GM18861 (cell line): ENCODE data around the gene RNF135.
A peak's percentile ranks its signal among the peaks of the same experiment; 100 is the strongest.
"Not testable (repeated sequence)": the region's sequence is repeated elsewhere in the genome, so short reads cannot be mapped to it uniquely, and the experiment has no call there.

Source experiments
- ATAC-seq: cut with Tn5 transposase; IDR thresholded peaks from one replicate; pipeline ENCODE4 v1.9.1; 2021; ENCODE audit not compliant: unreplicated experiment

Gene RNF135, protein sequence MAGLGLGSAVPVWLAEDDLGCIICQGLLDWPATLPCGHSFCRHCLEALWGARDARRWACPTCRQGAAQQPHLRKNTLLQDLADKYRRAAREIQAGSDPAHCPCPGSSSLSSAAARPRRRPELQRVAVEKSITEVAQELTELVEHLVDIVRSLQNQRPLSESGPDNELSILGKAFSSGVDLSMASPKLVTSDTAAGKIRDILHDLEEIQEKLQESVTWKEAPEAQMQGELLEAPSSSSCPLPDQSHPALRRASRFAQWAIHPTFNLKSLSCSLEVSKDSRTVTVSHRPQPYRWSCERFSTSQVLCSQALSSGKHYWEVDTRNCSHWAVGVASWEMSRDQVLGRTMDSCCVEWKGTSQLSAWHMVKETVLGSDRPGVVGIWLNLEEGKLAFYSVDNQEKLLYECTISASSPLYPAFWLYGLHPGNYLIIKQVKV

DNA sequence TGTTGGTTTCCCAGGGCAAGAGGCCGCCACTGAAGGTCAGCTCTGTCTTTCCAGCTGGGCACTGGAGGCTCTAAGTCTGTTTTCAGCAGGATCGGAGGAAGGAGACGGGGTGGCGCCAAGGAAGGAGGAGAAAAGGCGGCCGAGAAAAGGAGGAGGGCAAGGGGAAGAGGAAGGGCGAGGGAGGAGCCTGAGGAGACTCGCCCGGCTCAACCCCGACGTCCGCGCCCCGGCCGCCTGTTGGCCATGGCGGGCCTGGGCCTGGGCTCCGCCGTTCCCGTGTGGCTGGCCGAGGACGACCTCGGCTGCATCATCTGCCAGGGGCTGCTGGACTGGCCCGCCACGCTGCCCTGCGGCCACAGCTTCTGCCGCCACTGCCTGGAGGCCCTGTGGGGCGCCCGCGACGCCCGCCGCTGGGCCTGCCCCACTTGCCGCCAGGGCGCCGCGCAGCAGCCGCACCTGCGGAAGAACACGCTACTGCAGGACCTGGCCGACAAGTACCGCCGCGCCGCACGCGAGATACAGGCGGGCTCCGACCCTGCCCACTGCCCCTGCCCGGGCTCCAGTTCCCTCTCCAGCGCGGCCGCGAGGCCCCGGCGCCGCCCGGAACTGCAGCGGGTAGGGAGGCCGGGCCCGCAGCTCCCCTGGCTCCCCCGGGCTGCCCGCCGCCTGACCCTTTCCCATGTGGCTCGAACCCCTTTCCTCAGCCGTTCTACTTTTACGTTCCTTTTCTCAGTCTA lies at the start of gene RNF135:
Gene RNF135, plus strand, starts transcription at position 209 of the 737 bp plus-strand sequence. Its CDS starts 35 bp downstream, at position 244.
- ATAC-seq = peak; percentile 54

DNA sequence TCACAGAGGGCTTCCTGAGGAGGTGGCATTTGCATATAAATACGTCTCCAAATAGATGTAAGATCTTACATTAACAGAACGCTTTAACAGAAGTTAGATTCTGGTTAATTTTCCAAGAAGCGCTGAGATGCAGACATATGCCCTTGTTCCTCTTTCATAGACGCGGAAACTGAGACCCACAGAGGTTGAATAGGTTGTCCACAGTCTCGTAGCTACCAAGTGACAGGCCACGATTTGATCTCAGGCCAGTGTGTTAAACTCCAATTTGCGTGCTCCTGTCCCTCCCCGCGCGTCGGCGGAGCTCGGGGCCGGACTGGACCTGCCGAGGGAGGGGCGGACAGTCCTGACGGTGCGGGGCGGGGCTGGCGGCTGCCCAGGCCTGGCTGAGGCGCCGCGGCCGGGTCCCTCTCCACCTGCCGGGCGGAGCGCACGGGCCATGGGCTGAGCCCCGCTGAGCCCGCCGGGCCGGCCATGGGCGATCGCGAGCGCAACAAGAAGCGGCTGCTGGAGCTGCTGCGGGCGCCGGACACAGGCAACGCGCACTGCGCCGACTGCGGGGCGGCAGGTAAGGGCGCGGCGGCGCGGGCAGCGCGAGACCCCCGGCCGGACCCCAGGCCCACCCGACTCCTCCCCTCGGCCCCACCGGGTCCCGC lies 49.2 kb upstream of the RNF135 start, which contains the start of gene ADAP2:
Gene ADAP2, plus strand, starts transcription at position 402 of the 653 bp plus-strand sequence. Its CDS starts 70 bp downstream, at position 472.
- no peak for ATAC-seq

DNA sequence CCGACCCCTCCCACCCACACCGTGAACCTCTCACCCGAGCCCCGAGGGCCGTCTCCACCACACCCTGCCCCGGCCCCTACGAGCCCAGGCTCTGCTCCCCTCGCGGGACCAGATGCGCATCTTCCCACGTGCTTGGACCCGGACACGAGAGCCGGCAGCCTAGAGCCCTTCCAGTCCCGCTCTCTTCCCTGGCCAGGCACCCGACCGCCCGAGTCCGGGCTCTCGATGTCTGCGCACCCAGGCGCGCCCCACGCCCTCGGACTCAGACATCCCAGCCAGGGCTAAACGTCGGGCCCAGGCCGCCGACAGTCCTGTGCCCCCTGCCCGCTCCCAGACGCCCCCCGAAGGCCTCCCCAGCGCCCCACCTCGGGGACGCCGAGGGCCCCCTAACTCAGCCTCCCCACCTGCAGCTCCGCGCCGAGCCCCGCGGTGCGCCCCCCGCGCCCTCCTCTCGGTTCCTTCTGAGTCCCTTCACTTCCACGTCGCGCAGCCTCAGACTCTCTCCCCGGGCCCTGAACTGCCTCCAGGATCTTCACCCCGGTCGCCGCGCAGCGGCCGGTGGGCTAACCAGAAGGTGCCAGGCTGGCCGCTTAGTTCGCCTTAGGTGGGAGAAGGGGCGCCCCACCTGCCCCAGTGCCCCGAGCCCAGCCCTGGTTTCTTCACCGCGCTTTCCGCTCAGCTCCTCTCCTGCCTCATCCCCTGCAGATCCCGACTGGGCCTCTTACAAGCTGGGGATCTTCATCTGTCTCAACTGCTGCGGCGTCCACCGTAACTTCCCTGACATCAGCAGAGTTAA lies 48.4 kb upstream of the RNF135 start:
- no peak for ATAC-seq

DNA sequence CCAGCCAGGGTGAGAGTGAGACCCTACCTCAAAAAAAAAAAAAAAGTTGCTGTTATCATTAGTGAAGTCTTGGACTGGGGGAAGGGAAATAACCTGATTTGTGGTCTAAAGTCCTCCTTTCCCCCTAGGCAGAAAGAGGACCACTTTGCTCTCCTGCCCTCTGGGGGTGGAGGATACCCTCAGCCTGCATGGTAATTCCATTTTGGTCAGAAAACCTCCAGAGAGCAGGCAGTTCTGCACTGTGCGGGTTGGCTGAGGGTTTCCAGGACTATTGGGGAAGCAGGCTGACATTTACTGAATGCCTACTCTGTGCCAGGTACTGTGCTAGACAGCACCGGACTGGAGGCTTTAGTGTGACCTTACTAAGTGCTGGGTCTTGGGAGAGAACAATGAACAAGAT lies 46.5 kb upstream of the RNF135 start:
- no peak for ATAC-seq

DNA sequence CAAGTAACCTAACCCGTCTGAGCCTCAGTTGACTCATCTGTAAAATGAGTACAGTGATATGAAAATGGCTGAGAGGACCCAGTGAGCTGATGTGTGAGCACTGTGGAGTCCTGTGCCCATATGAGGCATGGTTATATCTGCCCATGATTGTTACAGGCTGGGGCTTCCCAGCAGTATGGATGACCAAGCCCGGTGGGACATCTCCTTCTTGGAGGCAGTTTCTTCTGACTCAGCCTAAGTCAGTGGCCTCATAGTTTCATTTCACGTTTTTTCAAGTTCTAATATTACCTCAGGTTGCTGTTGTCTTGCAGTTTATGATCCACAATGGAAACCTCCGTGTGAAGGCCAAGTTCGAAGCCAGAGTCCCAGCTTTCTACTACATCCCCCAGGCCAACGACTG lies 44.3 kb upstream of the RNF135 start:
- ATAC-seq = no peak

DNA sequence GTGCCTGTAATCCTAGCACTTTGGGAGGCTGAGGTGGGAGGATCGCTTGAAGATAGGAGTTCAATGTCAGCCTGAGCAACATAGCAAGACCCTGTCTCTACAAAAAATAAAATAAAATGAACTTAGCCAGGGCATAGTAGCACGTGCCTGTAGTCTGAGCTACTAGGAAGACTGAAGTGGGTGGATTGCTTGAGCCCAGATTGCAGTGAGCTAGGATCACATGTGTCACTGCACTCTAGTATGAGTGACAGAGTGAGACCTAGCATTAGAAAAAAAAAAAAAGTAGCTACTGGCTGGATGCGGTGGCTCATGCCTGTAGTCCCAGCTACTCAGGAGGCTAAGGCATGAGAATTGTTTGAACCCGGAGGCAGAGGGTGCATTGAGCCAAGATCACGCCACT lies 43.1 kb upstream of the RNF135 start:
- ATAC-seq = no peak

DNA sequence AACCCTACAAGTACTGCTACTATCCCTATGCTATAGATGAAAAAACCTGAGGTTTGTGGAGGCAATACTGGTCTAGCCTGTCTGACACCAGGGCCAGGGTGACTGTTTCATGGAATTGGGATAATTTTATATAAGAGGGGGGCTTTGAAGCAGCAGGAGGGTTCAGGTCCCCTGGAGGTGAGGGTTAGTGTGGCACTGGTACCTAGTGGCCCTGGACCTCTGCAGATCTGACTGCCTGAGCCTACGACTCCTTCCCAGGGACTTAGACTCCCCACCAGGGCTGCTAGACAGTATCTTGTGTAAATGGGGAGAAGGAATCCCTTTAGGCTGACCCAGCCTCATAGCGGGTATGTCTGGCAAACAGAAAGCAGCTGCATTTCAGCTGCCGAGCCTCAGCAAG lies 42.3 kb upstream of the RNF135 start:
- ATAC-seq = no peak

DNA sequence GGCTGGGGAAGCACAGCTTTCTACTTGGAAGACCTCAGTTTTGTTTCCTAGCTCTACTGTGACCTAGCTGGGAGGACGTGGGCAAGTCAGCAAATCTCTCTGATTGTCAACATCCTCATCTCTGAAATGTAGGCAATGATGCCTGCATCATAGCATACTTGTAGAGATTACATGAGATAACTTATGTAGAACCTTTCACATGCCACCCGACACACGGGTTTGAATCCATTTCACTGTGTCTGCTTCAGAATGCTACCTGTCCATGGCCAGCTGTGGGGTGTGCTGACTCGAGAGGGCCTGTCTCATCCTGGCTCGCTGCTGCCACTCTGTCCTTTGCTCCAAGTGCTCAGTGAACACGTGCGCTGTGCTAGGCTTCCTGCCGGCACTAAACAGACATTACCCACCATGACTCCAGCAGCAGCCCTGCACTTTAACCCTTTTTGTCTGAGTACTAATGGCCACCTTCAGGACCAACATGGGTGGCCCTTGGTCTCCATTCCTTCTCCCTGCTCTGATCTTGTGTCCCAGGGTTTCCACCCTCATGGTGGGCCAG lies 41.7 kb upstream of the RNF135 start:
- no peak for ATAC-seq

DNA sequence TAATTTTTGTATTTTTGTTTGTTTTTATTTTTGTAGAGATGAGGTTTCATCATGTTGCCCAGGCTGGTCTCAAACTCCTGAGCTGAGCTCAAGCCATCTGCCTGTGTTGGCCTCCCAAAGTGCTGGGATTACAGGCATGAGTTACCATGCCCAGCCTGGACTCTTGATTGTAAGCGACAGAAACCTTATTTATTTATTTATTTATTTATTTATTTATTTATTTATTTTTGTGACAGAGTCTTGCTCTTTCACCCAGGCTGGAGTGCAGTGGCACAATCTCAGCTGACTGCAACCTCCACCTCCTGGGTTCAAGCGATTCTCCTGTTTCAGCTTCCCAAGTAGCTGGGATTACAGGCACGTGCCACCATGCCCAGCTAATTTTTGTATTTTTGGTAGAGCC lies 41.0 kb upstream of the RNF135 start:
- not testable (repeated sequence) for ATAC-seq

DNA sequence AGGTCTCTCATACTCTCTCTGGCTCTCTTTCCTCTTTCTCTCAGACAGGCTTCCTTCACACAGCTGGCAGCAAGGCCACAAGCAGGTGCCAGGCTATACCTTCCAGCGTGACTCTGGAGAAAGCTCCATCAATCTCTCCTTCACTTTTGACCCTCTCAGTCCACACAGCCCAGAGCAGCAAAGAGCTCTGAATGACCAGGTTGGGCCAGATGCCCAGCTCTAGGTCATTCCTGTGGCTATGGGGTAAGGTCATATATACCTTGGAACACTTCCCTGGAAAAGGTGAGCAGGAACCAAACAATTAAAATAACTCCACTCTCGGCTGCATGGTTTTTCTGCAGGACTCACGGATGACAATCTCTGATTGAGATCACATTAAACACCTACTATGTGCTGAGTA lies 40.3 kb upstream of the RNF135 start:
- ATAC-seq = no peak

DNA sequence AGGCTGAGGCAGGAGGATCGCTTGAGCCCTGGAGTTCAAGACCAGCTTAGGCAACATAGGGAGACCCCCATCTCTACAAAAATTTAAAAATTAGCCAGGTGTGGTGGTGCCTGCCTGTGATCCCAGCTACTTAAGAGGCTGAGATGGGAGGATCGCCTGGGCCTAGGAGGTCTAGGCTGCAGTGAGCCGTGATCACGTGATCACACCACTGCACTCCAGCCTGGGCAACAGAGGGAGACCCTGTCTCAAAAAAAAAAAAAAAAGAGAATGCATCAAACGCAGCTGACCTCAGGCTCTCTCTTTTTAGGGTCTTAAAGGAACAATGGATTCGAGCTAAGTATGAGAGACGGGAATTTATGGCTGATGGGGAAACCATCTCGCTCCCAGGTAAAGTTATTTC lies 39.3 kb upstream of the RNF135 start:
- not testable (repeated sequence) for ATAC-seq

DNA sequence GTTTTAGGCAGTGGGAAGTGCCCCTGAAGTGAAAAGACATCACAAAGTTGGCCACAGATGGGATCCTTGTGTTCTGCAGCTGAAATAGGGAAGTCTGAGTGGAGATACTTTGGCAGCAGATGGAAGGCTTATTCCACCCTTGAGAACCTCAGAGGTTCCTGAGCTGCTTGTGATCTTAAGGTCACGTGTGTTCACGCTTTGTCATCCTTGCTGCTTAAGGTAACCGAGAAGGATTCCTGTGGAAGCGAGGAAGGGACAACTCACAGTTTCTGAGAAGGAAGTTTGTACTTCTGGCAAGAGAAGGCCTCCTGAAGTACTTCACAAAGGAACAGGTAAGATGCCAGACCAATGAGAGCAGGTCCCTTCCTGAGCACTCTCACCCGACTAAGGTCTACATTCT lies 36.9 kb upstream of the RNF135 start:
- ATAC-seq = no peak

DNA sequence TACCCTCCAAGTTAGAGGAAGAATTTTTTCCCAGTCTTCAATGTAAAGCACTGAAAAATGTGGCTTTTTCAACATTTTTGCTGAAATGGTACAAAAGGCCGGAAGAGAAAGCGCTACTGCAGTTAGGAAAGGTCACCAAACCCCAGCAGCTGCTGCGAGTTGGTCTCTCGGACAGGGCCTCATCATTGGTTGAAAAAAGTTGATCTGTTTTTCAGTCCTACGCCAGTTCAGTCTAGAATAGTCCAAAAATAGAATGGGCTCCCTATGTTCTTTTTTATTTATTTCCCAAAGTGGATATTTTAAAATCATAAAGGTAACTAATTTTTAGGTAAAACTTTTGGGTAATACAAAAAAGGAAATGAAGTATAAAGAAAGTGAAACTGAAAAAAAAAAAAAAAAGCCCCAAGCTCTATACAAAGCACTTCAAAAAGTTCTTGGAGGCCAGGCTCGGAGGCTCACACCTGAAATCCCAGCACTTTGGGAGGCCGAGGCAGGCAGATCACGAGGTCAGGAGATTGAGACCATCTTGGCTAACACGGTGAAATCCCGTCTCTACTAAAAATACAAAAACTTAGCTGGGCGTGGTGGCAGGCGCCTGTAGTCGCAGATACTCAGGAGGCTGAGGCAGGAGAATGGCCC lies 31.7 kb upstream of the RNF135 start:
- ATAC-seq = no peak

DNA sequence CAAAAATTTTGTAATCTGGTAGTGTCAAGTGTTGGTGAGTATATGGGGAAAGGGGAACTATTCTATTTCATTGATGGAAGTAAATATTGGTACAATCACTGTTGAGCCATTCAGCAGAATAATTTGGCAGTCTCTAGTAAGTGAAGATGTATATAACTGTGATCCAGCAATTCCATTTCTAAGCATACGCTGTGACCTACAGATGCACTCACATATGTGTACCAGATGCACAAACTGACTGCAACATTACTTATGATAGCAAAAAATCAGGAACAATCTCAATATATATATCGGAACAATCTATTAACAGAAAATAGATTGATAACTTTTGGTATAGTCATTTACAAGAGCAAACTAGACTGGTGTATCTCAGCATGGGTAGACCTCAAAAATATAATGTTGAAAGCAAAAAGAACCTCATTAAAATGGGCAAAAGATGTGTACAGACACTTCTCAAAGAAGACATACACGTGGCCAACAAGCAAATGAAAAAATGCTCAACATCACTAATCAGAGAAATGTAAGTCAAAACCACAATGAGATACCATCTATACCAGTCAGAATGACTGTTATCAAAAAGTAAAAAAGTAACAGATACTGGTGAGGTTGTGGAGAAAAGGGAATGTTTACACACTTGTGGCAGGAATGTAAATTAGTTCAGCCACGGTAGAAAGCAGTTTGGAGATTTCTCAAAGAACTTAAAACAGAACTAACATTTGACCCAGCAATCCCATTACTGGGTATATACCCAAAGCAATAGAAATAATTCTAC lies 28.3 kb upstream of the RNF135 start:
- ATAC-seq = no peak

DNA sequence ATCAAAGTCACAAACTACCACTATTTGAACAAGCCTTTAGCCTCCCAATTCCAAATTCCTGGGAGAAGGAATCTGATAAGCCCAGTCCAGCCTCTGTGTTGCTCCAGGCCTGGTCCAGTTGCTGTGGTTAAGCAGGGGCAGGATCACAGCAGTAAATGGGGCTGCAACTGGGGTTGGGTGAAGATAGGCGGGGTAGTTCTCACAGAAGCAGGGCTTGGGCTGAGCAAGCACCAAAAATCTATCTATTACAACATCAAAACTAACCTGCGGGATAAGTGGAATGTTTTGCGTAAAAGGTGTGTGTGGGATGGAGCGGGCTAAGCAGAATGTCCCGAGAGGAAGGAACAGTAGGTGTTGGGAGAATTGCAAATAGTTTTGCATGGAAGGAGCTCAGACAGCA lies 23.0 kb upstream of the RNF135 start:
- no peak for ATAC-seq

DNA sequence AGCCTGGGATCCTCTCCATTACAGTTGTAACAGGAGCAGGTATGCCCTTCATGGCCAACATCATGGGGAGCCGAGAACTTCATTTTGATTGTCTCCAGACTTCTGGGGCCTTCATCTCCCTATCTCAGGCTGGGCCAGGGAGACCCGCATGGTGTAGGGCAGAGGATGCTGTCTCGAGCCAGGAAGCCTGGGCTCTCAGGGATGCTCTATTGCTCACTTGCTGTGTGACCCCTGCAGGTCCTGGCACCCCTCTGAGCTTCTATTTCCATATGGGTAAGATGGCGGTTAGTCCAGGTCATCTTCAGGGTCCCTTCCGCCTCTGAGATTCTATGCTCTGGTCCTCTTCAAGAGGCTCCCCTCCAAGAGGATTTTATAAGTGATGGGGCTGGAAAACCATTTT lies 20.6 kb upstream of the RNF135 start:
- ATAC-seq = no peak

DNA sequence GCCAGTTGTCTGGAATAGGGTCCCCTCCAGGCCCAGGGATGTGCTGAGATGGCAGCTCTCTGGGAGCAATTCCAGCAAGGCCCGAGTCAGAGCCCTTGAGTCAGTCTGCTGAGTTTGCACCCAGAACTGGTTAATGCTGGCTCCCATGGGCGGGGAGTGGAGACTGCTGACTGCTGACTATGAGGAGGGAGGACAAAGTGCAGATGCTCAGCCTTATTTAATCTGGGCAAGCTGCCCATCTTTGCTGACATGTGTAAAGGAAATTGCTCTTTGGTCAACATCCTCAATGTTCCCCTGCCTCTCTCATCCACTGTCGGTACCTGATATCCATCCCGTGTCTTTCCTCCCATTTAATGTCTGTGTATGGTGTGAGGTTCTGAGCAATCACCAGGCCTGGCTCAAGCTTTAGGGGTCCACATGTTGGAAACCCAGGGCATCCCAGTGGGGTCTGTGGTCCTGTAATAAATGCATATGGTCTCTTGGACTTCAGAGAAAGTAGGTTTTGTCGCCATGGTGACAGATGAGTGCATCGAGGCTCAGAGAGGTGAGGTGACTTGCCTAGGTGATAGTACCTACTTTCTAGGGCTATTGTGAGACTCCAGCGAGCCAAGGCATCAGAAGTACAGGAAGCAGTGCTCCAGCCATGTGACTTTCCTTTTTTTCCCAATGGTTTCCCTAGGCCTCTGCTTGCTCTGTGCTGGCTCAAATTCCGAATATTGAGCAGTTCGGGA lies 20.0 kb upstream of the RNF135 start:
- ATAC-seq = no peak

DNA sequence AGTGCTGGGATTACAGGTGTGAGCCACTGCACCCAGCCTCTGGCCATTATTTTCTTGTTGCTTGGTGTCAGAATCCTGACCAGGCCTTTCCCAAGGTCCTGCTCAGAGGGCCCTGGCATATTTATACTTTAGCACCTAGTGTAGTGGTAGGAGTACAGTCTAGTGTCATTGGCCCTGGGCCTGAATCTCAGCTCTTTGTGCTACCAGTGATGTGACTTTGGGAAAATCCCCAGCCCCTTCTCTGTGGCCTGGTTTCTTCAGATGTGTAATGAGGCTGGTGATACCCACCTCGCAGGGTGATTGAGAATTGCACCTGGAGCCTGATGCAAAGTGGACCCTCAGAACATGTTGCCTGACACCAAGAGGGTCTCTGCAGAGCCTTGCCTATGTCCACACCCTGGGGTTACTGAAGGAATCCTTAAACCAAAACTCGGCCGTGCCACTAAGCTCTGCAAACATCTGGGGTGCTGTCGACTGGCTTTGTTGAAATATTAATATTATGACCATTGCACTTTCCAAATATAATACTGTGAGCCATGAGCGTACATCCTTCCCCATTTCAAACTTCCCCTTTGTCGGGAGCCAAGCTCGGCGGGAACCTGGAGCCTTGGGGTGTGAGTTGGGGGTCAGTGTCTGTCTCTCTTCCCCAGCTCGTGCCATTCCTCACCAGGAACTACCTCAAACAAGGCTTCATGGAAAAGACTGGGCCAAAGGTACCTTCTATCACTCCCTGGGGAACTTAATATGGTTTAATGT lies 18.0 kb upstream of the RNF135 start:
- no peak for ATAC-seq
